HCT116 (cell line): ENCODE results near the gene LRRTM3.

Experiments
- POLR2AphosphoS5 ChIP-seq: IDR thresholded peaks from 2 replicates; pipeline ENCODE4 v1.6.1; 2011; ENCODE audit warnings: mild to moderate bottlenecking, low read depth, low read length, moderate library complexity
- ZFX ChIP-seq: fragments of 450-650 bp; IDR thresholded peaks from 2 replicates; pipeline ENCODE4 v1.6.1; 2017
- TF ChIP-seq, protein P1 (sequence below): IDR thresholded peaks from 2 replicates; pipeline ENCODE4 v1.6.1; 2012; ENCODE audit warnings: low read depth

GRCh38 chr10:66888237-66888636 lies 37.6 kb upstream of the LRRTM3 start:
- TF ChIP-seq POLR2AphosphoS5: no peak
- TF ChIP-seq, protein P1, sequence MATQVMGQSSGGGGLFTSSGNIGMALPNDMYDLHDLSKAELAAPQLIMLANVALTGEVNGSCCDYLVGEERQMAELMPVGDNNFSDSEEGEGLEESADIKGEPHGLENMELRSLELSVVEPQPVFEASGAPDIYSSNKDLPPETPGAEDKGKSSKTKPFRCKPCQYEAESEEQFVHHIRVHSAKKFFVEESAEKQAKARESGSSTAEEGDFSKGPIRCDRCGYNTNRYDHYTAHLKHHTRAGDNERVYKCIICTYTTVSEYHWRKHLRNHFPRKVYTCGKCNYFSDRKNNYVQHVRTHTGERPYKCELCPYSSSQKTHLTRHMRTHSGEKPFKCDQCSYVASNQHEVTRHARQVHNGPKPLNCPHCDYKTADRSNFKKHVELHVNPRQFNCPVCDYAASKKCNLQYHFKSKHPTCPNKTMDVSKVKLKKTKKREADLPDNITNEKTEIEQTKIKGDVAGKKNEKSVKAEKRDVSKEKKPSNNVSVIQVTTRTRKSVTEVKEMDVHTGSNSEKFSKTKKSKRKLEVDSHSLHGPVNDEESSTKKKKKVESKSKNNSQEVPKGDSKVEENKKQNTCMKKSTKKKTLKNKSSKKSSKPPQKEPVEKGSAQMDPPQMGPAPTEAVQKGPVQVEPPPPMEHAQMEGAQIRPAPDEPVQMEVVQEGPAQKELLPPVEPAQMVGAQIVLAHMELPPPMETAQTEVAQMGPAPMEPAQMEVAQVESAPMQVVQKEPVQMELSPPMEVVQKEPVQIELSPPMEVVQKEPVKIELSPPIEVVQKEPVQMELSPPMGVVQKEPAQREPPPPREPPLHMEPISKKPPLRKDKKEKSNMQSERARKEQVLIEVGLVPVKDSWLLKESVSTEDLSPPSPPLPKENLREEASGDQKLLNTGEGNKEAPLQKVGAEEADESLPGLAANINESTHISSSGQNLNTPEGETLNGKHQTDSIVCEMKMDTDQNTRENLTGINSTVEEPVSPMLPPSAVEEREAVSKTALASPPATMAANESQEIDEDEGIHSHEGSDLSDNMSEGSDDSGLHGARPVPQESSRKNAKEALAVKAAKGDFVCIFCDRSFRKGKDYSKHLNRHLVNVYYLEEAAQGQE: no peak
- TF ChIP-seq ZFX: no peak
